GM19240 (cell line): Measurements from ENCODE around the gene SH3RF1.

Experiments
- DNase-seq: peaks from one replicate; pipeline ENCODE4 v3.0.0; 2011; ENCODE audit warnings: low spot score; ENCODE audit not compliant: insufficient read length

SH3RF1 gene

GRCh38 chr4:169070895-169071218 lies 199.9 kb downstream of the SH3RF1 start:
- no peak for DNase-seq

GRCh38 chr4:169070071-169070894 lies 200.5 kb downstream of the SH3RF1 start:
- DNase-seq = no peak

GRCh38 chr4:169068423-169068822 lies 202.3 kb downstream of the SH3RF1 start:
- no peak for DNase-seq

- DNase-seq = no peak
Measured at GRCh38 chr4:169066934-169067333, 203.8 kb downstream of the SH3RF1 start.

- no peak for DNase-seq
Measured at GRCh38 chr4:169064296-169064695, 206.5 kb downstream of the SH3RF1 start.

GRCh38 chr4:169063441-169063840 lies 207.3 kb downstream of the SH3RF1 start:
- no peak for DNase-seq

- no peak for DNase-seq
Measured at GRCh38 chr4:169062897-169063244, 207.9 kb downstream of the SH3RF1 start.

GRCh38 chr4:169061386-169061785 lies 209.4 kb downstream of the SH3RF1 start:
- DNase-seq = no peak

GRCh38 chr4:169060391-169061091 lies 210.2 kb downstream of the SH3RF1 start:
- no peak for DNase-seq

GRCh38 chr4:169059306-169060211 lies 211.2 kb downstream of the SH3RF1 start:
- DNase-seq = no peak

- no peak for DNase-seq
Measured at GRCh38 chr4:169058312-169058711, 212.4 kb downstream of the SH3RF1 start.

GRCh38 chr4:169054879-169055278 lies 215.9 kb downstream of the SH3RF1 start:
- peak; percentile 16 for DNase-seq

GRCh38 chr4:169052594-169052945 lies 218.2 kb downstream of the SH3RF1 start:
- DNase-seq = no peak

- no peak for DNase-seq
Measured at GRCh38 chr4:169051761-169052593, 218.8 kb downstream of the SH3RF1 start.

GRCh38 chr4:169050881-169051760 lies 219.6 kb downstream of the SH3RF1 start:
- DNase-seq = no peak

GRCh38 chr4:169050284-169050683 lies 220.5 kb downstream of the SH3RF1 start:
- DNase-seq = no peak

- DNase-seq = no peak
Measured at GRCh38 chr4:169048868-169049414, 221.8 kb downstream of the SH3RF1 start.

GRCh38 chr4:169047956-169048355 lies 222.8 kb downstream of the SH3RF1 start:
- no peak for DNase-seq

- DNase-seq = no peak
Measured at GRCh38 chr4:169045862-169046584, 224.7 kb downstream of the SH3RF1 start.
